Uterus (tissue), 4 donors: Measurements from ENCODE around the gene CDC73. TPM values are rescaled to one million over a fixed set of nuclear protein-coding genes. Genes with fewer than 3 reads are reported as not detected.

Source experiments
- DNase-seq, 2 donors: peaks; one replicate each; pipeline ENCODE4 v3.0.0-alpha.2; 2019 to 2020
- H3K27ac ChIP-seq, 2 donors: fragments of 200-600 bp; sonication (generic); 1 replicate in 1 of 2; 2 replicates in 1 of 2; pipeline ENCODE4 v1.5.1; 2016 to 2018
- H3K27me3 ChIP-seq, 2 donors: fragments of 200-600 bp; sonication (generic); one replicate each; pipeline ENCODE4 v1.5.1; 2018 to 2019; ENCODE audit warnings: control low read depth in 1 of 2
- H3K36me3 ChIP-seq, 2 donors: fragments of 200-600 bp; sonication (generic); one replicate each; pipeline ENCODE4 v1.5.1; 2019; ENCODE audit warnings: control low read depth in 1 of 2
- H3K4me1 ChIP-seq, 2 donors: fragments of 200-600 bp; sonication (generic); one replicate each; pipeline ENCODE4 v1.5.1; 2018 to 2019; ENCODE audit warnings: control low read depth in 1 of 2
- H3K4me3 ChIP-seq, 2 donors: fragments of 200-600 bp; sonication (generic); 1 replicate in 1 of 2; 2 replicates in 1 of 2; pipeline ENCODE4 v1.5.1; 2018 to 2019; ENCODE audit warnings: mild to moderate bottlenecking in 1 of 2
- H3K9me3 ChIP-seq, 2 donors: fragments of 200-600 bp; sonication (generic); one replicate each; pipeline ENCODE4 v1.5.1; 2019; ENCODE audit warnings: control low read depth in 1 of 2
- POLR2A ChIP-seq, 2 donors: fragments of 450-650 bp; IDR thresholded peaks; one replicate each; pipeline ENCODE4 v1.6.1; 2016; ENCODE audit warnings: antibody characterized with exemption in 2 of 2, mild to moderate bottlenecking in 1 of 2, moderate library complexity in 1 of 2
- intact Hi-C: fragments of 100-400 bp; cut with DNase I; formaldehyde crosslinking; loops from one replicate; pipeline ENCODE4 v1.15.1; 2023; ENCODE audit warnings: low total_unique reads
- total RNA-seq, 4 donors: library from RNA; depleted of rRNA in 3 of 4; stranded (reverse); fragments of >200 nt in 3 of 4; gene quantifications; one replicate each; pipeline versions ENCODE4 v1.1.0 to v1.2.4, GENCODE V29; 2014 to 2023
- TF ChIP-seq, protein P1 (sequence below), 4 experiments: fragments of 200-600 bp in 2 of 4; fragments of 450-650 bp in 2 of 4; sonication (generic) in 2 of 4; IDR thresholded peaks; one replicate each; pipeline ENCODE4 v1.5.1; 2016 to 2019; ENCODE audit warnings: antibody characterized with exemption in 4 of 4, mild to moderate bottlenecking in 2 of 4, moderate library complexity in 1 of 4
- donor health status: DM: yes; HTN: yes; CAD: no.

Gene CDC73
- total RNA-seq, 4 donors from 2014 or later, result 14.6 to 64.7 (median 56.0) TPM

DNA sequence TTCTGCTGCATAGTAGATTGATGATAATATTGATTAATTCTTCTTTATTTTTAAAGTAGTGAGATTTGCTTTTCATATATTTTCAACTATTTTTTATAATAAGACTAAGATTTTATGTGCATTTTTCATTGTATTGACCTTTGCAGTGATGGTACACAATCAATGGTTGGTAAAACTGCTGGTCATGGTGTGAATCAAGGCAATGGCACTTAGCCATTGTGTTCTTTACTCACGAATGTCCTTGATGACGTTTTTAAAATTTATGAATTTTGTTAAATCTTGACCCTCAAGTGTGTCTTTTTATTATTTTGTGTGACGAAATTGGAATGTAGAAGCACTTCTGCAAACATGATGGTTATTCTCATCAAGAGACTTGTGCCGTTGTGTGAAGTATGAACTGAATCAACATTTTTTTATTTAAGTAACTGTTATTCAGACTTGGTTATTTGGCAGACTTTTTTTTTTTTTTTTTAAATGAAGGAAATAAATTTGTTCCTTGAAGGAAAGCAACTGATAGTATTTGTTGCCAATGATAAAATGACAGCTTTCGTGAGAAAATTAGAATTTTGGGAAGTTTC lies 22.6 kb downstream of the CDC73 start:
- intact Hi-C loops, result no loop called here
- H3K36me3 ChIP-seq, result no peaks in the 10 kb centered on the region

DNA sequence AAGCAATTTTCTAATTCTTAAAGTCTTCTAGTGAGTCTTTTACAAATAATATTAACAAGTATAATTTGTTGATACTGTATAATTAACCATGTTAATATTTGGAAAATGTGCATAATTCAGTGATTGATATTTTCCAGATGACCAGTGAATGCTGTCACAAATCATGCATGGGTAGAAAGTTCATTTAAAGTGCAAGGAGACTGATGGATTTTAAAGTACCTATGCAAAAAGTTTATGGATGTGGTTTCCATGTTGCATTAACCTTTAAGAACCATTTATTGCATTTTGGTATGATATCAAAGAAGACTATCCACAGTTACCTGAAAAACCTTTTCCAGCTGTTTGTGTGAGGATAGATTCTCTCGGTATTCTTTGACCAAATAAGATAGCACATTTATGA lies 23.2 kb downstream of the CDC73 start:
- Histone ChIP-seq H3K4me3 (no peak overlapping the region), H3K4me1 (no peaks in the 10 kb centered on the region), H3K9me3 (no peaks in the 10 kb centered on the region), H3K27ac (no peak overlapping the region), H3K36me3 (no peaks in the 10 kb centered on the region), H3K27me3 (no peaks in the 10 kb centered on the region)
- TF ChIP-seq, protein P1, sequence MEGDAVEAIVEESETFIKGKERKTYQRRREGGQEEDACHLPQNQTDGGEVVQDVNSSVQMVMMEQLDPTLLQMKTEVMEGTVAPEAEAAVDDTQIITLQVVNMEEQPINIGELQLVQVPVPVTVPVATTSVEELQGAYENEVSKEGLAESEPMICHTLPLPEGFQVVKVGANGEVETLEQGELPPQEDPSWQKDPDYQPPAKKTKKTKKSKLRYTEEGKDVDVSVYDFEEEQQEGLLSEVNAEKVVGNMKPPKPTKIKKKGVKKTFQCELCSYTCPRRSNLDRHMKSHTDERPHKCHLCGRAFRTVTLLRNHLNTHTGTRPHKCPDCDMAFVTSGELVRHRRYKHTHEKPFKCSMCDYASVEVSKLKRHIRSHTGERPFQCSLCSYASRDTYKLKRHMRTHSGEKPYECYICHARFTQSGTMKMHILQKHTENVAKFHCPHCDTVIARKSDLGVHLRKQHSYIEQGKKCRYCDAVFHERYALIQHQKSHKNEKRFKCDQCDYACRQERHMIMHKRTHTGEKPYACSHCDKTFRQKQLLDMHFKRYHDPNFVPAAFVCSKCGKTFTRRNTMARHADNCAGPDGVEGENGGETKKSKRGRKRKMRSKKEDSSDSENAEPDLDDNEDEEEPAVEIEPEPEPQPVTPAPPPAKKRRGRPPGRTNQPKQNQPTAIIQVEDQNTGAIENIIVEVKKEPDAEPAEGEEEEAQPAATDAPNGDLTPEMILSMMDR (IDR thresholded peaks at IDR 0.05), result no peak
- no peak for TF ChIP-seq POLR2A (IDR thresholded peaks at IDR 0.05)
- intact Hi-C loops, result no loop called here
- no peak for DNase-seq

More for the DNA sequence above, 22.6 kb downstream of the CDC73 start:
- Histone ChIP-seq H3K4me1 (no peaks in the 10 kb centered on the region), H3K9me3 (no peaks in the 10 kb centered on the region), H3K27me3 (no peaks in the 10 kb centered on the region), H3K27ac (no peak overlapping the region), H3K4me3 (no peak overlapping the region)
- TF ChIP-seq, protein P1 (IDR thresholded peaks at IDR 0.05), result no peak
- TF ChIP-seq POLR2A (IDR thresholded peaks at IDR 0.05), result no peak
- DNase-seq, result no peak

DNA sequence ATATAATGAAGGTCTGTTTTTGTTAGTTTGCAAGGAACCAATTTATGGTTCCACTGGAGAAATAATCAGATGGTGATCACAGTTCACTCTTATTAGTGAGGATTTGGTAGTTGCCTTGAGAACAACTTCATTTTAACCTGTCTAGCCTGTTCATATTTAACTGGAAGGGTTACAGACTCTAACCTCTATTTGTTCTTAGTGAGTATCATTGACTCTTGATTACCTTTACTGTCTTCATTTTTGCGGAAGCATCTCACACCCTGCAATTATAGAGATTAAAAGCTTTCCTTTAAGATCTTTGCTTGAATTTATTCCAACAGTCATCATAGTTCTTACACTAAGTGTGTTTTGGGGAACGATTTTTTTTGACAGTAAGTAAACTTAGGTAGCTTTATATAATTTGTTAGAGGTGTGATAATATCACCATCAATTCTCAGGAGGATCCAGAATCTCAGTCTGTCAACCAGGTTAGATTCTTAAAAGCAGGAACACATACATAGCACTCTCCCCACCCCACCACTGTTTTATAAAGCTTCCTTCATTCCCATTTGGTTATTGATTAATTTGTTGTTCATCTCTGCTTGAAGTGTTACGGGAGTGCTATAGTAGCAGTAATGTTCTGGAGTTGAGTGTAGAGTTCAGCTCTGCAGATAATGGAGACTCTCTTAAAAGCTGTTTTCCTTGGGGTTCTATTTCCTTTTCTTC lies 34.4 kb downstream of the CDC73 start:
- Histone ChIP-seq H3K27ac (no peak overlapping the region), H3K36me3 (no peaks in the 10 kb centered on the region), H3K4me3 (no peak overlapping the region), H3K9me3 (no peaks in the 10 kb centered on the region), H3K27me3 (no peaks in the 10 kb centered on the region), H3K4me1 (no peaks in the 10 kb centered on the region)
- TF ChIP-seq, protein P1 (IDR thresholded peaks at IDR 0.05), result no peak
- no peak for TF ChIP-seq POLR2A (IDR thresholded peaks at IDR 0.05)
- no peak for DNase-seq
- intact Hi-C loops, result no loop called here

DNA sequence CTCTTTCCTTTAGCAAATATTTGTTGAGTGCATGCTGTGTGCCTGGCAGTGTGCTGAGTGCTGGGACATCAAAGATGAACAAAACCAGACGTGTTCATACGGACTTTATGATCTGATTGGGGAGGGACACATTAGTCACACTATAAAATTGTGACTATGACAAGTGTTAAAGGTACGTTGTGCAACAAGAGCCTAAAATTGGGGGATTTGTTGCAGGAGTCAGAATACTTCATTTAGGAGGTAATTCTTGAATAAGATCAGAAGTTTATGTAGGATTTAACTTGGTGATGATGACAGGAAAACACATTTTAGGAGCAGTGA lies 35.0 kb downstream of the CDC73 start:
- H3K27ac ChIP-seq, result no peak overlapping the region

DNA sequence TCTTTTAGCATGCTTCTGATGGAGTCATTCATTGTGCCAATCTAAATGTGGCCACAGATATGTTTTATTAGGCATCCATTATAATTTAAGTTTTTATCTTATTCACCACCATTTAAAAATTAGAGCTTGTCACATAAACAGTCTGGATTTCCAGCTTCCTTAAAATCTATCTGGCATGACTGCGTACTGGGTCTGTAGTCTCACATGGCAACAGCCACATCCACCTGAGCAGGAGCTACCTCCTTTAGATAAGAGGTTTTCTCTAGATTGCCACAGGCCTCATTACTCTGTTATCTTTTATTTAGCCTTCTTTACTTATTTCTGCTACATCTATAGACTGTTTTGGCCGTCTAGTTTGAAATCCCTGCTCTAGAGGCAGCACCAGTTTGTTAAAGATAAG lies 35.5 kb downstream of the CDC73 start:
- H3K27ac ChIP-seq, result no peak overlapping the region
- no peak for DNase-seq
- H3K9me3 ChIP-seq, result no peaks in the 10 kb centered on the region
- no peaks in the 10 kb centered on the region for H3K27me3 ChIP-seq
- intact Hi-C loops, result no loop called here
- H3K4me1 ChIP-seq, result no peaks in the 10 kb centered on the region
- no peaks in the 10 kb centered on the region for H3K36me3 ChIP-seq
- TF ChIP-seq, protein P1 (IDR thresholded peaks at IDR 0.05), result no peak
- TF ChIP-seq POLR2A (IDR thresholded peaks at IDR 0.05), result no peak
- H3K4me3 ChIP-seq, result no peak overlapping the region

More for the DNA sequence above, 35.0 kb downstream of the CDC73 start:
- TF ChIP-seq, protein P1 (IDR thresholded peaks at IDR 0.05), result no peak
- TF ChIP-seq POLR2A (IDR thresholded peaks at IDR 0.05), result no peak
- intact Hi-C loops, result no loop called here
- Histone ChIP-seq H3K9me3 (no peaks in the 10 kb centered on the region), H3K4me1 (no peaks in the 10 kb centered on the region), H3K27me3 (no peaks in the 10 kb centered on the region), H3K4me3 (no peak overlapping the region), H3K36me3 (no peaks in the 10 kb centered on the region)
- DNase-seq, result no peak
